HG03432 (cell line): ENCODE data around the gene TUNAR.

Source experiments
- ATAC-seq: cut with Tn5 transposase; IDR thresholded peaks from one replicate; pipeline ENCODE4 v1.9.1; 2021; ENCODE audit warnings: mild to moderate bottlenecking, moderate library complexity; ENCODE audit not compliant: unreplicated experiment

The TUNAR gene

GRCh38 chr14:95876761-95877538 is at the start of gene TUNAR:
Gene TUNAR (plus strand): TSS chr14:95876832.
- ATAC-seq = no peak

DNA sequence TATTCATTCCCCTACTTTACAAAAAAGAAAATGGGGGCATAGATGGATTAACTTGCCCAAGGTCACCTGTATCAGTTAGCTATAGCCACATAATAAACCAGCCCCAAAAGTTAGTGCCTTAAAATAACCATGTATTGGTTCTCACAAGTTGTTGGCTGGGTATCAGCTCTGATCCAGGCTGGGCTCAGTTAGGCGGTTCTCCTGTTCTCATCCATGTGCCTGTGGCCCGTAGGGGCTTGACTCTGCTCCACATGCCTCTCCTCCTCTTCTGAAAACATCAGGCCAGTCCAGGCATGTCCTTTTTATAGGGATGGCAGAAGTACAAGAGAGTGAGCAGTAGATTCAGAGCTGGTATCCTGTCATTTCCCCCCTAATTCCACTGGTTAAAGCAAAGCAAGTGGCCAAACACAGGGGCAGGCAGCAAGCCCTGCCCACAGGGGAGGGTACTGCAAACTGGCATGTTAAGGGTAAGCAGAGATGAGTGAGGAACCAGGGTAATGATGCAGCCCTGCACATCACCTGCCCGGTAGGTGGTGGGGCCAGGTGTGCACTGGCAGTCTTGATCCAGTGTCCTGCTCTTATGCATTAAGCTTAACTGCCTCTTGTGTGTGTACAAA is 47.9 kb upstream of the TUNAR start:
- ATAC-seq = no peak

GRCh38 chr14:95829321-95829720 is 47.3 kb upstream of the TUNAR start:
- ATAC-seq = no peak

DNA sequence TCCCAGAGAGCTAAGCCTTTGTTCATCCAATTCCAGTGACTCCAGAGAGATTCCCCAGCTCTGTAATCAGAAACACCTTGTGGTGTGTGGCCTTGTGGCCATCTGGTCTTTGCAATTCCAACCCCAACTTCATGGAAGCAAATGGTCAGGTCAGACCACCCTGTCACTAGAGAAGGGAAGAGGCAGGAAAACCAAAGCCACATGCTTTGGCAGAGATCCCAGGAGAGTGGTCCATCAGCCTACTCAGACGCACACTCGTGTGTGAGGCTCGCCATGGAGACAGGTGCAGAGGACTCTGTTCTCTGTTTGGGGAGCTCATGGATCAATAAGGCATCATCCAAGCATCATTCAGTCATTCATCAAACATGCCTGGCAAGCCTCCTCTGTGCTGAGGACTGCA is 46.2 kb upstream of the TUNAR start:
- no peak for ATAC-seq

DNA sequence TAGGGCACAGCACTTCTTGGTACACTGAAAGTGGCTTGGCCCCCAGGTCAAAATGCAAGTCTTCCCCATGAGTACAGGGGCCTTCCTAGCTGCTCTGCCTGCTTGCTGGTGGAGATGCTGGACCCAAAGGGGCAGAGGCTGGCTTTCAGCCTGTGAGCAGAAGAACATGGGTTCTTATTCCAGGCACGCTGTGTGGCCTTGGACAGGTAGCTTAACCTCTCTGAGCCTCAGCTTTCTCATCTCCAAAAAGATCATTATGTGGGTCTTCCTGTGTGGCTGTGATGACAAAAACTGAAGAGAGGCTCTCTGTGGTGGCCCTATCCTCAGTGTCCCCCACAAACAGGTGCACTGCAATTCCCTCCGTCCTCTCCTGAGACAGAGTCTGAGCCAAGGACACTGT is 45.6 kb upstream of the TUNAR start:
- ATAC-seq = no peak

- no peak for ATAC-seq
Measured at GRCh38 chr14:95831468-95831867, 45.2 kb upstream of the TUNAR start.

DNA sequence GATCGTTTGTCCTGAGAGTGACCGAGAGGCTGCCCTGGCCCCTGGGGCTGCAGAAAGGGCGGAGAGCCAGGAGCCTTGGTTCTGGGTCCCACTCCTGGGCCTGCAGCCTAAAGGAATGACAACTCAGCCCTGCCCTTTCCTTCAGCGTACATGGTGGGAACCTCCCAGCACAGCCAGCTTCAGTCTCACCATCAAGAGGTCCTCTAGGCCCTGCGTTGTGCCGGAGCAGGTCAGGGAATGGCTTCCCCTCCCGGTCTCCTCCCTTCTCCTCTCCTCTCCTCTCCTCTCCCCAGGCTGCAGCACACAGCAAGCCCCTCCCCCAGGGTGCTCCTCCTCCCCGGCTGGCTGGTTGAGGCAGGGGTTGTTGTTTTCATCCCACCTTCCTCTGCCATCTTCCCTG is 44.6 kb upstream of the TUNAR start:
- no peak for ATAC-seq

GRCh38 chr14:95833429-95833828 is 43.2 kb upstream of the TUNAR start:
- ATAC-seq = no peak

DNA sequence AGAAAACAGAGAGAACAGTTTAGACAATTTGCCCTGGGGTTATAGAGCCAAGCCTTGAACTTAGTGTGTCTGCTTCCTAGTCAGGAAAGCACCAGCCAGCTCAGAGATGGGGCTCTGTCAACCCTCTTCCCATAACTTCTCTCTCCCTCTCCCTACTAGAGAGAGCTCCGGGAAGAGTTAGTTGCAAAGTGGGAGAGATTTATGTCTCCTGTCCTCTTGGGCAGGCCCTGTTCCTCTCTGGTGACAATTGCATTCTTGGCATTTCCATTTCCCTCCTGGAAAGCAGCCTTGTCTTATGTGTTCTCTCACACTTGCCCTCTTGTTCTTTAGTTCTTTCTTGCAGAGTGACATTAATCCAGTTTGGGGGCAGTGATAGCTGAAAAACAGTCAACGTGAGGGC is 42.1 kb upstream of the TUNAR start:
- ATAC-seq = no peak

DNA sequence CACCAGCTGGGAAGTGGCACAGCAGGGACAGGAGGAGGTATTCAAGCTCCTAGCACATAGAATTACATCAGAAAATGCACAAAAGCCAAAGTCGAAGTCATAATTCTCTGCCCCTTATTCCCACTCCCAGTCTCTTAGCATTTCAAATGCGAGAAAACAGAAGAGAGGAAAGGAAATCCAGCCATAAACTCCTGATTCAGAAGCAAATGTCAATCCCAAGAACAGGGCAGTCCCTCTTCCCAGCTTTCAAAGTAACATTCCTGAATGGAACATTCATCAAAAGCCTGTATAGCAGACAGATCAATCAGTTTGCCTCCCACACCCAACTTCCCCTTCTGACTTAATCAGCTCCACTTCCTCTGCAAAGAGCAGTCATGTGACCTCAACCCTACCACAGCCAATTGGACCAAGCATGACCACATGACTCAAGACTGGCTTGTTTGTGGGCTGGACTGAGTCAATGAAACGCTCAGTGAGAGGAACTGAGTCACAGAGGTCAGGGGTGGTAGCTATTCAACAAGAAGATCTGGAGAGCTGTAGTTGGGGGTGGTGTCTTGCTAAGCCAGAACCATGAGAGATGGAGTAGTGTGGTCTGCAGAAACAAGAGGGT is 41.4 kb upstream of the TUNAR start:
- no peak for ATAC-seq

DNA sequence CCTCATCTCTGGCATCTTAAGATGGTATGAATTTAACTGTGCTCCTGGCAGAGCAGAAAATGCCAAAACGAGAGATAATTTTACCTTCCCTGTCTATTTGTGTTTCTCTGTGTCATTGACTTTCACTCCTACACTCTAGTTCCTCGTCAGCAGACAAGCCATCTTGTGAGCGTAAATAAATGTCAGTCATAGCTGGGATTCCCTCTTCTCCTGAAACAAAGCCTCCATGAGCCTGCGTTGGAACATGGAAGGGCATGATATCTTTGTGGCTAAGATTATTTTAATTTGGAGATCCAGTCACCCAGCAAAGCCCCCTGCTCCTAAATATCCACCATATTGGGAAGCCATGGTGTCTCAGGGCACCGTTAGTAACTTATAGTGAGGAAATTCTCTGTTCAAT is 37.8 kb upstream of the TUNAR start:
- ATAC-seq = no peak

DNA sequence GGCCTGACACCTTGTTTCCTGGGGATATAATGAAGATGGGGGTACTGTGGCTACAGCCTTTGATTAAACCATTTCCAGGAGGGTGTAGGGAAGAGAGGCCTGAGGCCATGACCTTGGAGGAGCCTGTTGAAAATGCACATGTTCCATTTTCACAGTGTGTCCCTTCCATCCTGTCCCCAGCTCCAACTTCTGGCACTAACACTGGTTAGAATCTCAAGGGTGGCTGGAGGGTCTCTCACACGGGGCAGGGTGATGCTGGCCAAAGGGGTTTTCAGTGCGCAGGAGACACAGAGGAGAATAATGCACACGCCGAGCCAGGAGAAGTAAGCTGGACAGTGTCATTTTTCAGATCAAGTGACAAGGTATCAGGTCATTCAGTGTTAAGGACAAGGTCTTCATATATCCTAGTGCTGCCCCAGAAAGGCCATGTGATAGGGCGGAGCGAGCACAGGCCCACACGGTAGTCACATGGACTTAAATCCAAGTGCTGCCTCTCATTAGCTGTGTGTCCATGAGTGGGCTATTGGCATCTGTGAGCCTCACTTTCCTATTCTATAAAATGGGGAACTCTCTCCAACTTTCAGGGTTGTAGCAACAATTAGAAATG is 36.4 kb upstream of the TUNAR start:
- ATAC-seq = no peak

- ATAC-seq = no peak
Measured at GRCh38 chr14:95841668-95842067, 35.0 kb upstream of the TUNAR start.

DNA sequence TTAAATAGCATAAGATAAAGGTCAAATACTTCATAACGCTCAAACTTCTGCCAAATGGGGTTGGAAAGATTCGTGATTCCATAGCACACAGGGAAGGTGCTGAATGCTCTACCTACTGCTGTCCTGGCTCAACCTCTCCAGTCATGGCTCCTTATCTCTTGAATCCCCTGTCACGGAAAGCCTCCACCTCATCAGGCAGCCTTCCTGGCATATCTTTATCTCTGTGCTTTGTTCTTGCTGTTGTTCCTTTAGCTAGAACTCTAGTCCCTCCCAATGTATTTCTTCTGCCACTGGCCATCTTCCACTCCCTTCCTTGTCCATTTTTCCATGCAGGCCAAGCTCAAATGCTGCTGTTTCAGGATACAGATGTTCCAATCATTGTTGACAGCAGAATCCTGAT is 26.9 kb upstream of the TUNAR start:
- no peak for ATAC-seq

GRCh38 chr14:95850429-95850828 is 26.2 kb upstream of the TUNAR start:
- no peak for ATAC-seq

GRCh38 chr14:95855606-95856005 is 21.0 kb upstream of the TUNAR start:
- ATAC-seq = no peak

DNA sequence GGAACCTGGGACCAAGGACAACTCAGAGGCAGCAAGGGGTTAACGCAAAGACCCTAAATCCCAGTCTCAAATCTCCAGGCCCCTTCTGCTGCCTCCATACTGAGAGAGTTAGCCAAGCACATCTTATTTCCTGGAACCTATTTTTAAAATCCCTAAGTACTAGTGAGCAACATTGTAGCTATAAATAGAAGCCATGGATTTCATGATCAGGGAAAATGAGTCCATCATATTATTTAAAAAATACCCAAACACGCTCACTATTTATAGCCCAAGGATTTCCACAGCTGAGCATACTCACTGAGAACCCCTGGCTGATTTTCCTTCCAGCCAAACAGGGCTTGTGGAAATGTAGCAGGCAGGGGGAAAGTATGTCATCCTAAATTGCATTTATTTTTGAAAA is 19.4 kb upstream of the TUNAR start:
- no peak for ATAC-seq

GRCh38 chr14:95858893-95859292 is 17.7 kb upstream of the TUNAR start:
- no peak for ATAC-seq

DNA sequence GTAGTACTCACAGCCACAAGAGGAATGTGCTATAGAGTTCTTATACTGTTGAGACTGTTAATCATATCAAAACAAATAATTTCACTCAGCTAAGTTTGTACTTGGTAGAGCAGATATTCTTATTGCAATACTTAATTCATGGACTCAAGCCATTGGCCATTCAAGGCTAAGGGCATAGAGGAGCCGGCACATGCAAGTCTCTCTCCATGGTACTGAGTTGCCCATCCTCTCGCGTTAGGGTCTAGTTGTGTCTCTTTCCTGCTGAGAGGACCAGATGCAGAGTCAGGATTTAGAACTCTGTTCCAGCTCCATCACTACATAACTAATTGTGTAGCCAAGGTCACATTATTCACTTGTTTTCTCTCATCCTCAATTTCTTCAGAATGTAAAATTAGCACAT is 14.4 kb upstream of the TUNAR start:
- no peak for ATAC-seq

GRCh38 chr14:95863295-95863694 is 13.3 kb upstream of the TUNAR start:
- no peak for ATAC-seq

GRCh38 chr14:95869776-95870175 is 6.9 kb upstream of the TUNAR start:
- no peak for ATAC-seq

- ATAC-seq = no peak
Measured at GRCh38 chr14:95870772-95871171, 5.9 kb upstream of the TUNAR start.
